Activated CD8-positive, alpha-beta memory T cell treated with anti-CD3 and anti-CD28 coated beads, Interleukin-2, amount 50 U/mL, for 24 hours (primary cell): Measurements from ENCODE around the gene LMNA.
"Not testable (repeated sequence)": the region's sequence is repeated elsewhere in the genome, so short reads cannot be mapped to it uniquely, and the experiment has no call there.

Experiments
- DNase-seq: peaks from one replicate; pipeline ENCODE4 v3.0.0-alpha.2; 2020; ENCODE audit errors: extremely low read depth

The LMNA gene

DNA sequence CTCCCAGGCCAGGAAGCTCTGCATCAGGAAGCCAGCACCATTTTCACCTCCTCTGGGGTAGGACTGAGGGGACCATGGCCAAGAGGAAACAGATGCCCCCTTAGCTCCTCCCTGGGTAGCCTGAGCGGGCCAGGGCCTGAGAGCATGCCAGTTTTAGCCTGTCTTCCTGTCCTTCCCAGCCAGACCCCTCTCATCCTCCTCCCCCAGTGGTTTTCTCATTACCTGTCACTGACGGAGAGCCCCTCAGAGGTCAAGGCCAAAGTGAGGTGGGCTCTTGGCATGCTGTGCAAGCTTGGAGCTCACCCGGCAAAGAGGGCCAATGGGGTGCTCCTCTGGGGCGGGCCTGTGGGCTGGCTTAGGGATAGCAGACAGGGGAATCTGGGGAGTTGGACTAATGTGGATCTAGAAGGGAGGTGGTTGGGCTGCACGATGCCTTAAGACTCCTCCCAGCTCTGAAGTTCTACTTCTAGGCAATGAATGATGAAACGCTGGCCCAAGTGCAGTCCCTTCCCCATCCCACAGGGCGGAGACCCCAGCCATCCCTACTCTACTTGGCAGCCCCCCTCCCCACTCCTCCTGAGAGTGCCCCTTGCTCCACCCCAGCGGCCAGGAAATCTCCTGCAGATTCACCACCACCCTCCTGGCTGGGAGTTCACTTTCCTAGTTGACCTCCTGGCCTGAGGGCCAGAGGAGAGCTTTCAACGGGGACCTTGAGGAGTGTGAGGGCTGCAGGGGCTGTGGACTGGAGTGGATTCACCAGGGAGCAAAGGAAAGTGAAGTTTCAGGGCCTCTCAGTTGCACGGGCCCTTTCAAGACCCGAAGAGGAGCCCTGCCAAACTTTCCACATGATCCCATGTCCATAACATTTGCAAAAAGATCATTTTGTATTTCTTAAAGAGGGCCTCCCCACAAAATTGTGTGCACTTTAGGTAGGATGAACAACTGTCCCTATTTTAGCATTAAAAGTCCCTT, 9.4 kb upstream of the LMNA start:
- no peak for DNase-seq

- no peak for DNase-seq
Measured at GRCh38 chr1:156106624-156107488, 7.7 kb upstream of the LMNA start.

GRCh38 chr1:156108057-156108456, 6.5 kb upstream of the LMNA start:
- no peak for DNase-seq

DNA sequence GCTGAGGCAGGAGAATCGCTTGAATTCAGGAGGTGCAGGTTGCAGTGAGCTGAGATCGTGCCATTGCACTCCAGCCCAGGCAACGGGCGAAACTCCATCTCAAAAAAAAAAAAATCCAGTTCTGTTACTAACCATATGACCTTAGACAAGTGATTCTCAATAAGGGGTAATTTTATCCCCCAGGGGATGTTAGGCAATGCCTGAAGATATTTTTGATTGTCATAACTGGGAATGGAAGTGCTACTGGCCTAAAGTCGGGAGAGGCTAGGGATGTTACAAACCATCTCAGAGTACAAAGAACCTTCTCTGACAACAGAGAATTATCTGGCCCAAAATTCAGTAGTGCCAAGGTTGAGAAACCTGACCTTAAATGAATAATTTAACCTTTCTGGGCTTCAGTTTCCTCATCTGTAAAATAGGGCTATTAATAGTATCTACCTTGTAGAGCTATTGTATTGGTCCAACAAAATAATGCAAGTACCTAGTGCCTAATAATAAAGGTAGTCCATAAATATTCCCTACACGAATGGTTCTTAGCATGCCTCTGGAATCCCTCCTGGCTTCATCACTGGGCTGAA, 5.8 kb upstream of the LMNA start:
- no peak for DNase-seq

GRCh38 chr1:156110252-156110651, 4.3 kb upstream of the LMNA start:
- DNase-seq: no peak

DNA sequence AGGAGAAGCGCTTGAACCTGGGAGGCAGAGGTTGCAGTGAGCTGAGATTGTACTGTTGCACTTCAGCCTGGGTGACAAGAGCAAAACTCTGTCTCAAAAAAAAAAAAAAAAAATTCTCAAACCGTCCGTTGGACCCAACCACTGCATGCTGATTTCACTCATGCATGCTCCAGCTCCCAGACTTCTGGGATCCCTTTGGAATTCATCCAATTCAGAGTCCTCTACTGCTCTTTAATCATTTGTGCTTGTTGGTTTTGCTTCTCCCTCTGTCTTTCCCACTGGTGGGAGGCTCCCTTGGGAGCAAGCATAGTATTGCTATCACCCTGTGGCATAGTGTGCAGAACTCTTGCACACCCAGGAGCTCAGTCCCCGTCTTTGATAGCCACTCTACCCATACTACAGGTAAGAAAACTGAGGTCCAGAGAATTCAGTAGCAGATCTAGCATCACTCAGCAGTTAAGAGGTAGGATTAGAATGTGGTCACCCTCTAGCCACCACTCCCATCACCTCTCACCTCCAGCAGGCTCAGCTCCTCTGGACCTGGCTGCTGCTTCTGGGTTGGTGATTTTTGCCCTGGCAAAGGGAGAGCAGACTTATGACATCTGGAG, 3.1 kb upstream of the LMNA start:
- DNase-seq: no peak

DNA sequence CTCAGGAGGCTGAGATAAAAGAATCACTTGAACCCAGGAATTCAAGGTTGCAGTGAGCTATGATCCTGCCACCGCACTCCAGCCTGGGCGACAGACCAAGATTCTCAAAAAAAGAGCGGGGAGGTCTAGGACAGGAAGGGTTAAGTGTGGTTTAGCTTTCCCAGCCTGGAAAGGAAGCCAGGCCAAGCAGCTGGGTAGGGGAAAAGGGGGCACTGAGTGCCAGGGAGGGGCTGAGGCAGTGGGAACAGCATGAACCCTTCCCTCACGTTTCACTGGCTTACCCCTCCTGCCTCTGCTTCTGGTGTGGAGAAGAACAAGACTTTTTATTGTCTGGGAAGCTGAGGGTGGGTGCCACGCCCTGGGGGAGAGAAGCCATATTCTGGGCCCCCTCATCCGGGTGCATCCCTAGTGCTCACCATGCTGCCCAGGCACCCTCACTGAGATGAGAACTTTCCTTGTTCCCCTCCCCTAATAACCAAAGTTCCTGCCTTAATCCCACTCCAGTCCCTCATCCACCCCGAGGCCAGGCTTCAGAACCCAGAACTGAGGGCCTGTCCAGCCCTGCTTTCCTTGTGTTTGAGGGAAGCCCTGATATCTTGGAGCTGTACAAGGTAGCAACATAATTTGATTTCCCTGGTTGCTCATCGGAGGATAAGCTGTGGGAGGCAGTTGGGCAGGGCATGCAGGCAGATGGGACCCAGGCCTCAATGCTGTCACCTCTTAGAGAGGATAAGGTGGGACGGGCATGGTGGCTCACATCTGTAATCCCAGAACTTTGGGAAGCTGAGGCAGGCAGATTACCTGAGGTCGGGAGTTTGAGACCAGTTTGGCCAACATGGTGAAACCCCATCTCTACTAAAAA, 2.0 kb upstream of the LMNA start:
- DNase-seq: no peak

- DNase-seq: no peak
Measured at GRCh38 chr1:156113282-156113950, 1.1 kb upstream of the LMNA start.

DNA sequence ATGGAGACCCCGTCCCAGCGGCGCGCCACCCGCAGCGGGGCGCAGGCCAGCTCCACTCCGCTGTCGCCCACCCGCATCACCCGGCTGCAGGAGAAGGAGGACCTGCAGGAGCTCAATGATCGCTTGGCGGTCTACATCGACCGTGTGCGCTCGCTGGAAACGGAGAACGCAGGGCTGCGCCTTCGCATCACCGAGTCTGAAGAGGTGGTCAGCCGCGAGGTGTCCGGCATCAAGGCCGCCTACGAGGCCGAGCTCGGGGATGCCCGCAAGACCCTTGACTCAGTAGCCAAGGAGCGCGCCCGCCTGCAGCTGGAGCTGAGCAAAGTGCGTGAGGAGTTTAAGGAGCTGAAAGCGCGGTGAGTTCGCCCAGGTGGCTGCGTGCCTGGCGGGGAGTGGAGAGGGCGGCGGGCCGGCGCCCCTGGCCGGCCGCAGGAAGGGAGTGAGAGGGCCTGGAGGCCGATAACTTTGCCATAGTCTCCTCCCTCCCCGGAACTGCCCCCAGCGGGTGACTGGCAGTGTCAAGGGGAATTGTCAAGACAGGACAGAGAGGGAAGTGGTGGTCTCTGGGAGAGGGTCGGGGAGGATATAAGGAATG, 505 bp downstream of the LMNA start:
- DNase-seq: no peak

DNA sequence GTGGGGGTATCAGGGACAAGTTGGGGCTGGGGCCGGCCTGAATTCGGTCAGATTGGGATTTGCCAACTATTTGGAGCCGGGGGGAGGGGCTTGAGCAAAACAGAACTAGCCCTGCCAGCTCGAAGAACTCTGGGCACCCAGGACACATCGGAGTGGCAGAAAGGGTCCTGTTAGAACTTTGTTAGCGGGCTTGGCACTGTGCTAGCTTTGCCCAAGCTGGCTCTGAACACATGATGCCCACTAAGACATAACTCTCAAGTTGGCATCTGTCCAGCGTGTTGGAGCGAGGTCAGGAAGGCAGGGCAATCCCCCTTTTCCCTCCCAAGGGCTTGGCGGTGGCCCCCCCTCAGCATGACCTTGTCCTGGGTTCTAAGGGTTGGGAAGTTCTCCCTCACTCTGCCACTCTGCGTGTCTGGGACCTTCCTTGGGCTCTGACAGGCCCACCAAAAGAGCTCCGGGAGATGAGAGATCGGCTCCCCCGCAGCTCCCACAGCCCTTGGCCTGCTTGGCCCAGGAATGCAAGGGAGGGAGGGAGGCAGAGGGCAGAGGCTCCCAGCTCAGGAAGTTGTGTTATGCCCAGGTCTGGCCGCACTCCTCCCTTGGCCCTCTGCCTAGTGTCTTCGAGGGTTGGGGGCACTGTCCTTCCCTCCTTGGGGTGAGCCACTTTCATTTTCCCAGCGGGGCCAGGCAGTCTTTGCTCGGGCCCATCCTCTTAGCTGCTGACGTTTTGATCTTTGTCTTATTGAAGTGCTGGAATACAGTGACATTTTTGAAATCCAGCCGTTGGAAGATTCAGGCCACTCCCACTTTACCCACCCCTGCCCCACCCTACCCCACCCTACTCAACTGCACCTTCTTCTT, 1.2 kb downstream of the LMNA start:
- no peak for DNase-seq

DNA sequence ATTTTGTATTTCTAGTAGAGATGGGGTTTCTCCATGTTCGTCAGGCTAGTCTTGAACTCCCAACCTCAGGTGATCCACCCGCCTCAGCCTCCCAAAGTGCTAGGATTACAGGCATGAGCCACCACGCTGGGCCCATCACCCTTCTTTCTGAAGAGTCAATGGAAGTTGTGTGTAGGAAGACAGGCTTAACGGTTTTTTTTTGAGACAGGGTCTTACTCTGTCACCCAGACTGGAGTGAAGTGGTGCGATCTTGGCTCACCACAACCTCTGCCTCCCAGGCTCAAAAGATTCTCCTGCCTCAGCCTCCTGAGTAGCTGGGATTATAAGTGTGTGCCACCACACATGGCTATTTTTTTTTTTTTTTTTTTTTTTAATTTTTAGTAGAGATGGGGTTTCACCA, 2.2 kb downstream of the LMNA start:
- DNase-seq: not testable (repeated sequence)

DNA sequence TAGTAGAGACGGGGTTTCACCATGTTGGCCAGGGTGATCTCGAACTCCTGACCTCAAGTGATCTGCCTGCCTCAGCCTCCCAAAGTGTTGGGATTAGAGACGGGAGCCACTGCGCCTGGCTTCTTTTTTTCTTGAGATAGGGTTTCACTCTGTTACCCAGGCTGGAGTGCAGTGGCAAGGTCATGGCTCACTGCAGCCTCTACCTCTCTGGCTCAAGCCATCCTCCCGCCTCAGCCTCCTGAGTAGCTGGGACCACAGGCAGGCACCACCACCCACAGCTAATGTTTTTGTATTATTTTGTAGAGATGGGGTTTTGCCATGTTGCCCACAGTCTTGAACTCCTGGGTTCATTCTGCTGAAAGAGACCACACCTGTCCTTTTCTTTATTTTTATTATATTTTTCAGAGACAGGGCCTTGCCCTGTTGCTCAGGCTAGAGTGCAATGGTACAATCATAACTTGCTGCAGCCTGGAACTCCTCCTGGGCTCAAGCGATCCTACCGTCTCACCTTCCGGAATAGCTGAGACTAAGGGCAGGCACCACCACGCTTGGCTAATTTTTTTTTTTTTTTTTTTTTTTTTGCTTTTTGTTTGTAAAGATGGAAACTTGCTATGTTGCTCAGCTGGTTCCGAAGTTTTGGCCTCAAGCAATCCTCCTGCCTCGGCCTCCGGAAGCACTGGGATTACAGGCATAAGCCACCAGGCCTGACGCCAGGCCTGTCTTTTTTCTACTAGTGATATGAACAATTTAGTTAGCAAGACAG, 3.1 kb downstream of the LMNA start:
- no peak for DNase-seq

DNA sequence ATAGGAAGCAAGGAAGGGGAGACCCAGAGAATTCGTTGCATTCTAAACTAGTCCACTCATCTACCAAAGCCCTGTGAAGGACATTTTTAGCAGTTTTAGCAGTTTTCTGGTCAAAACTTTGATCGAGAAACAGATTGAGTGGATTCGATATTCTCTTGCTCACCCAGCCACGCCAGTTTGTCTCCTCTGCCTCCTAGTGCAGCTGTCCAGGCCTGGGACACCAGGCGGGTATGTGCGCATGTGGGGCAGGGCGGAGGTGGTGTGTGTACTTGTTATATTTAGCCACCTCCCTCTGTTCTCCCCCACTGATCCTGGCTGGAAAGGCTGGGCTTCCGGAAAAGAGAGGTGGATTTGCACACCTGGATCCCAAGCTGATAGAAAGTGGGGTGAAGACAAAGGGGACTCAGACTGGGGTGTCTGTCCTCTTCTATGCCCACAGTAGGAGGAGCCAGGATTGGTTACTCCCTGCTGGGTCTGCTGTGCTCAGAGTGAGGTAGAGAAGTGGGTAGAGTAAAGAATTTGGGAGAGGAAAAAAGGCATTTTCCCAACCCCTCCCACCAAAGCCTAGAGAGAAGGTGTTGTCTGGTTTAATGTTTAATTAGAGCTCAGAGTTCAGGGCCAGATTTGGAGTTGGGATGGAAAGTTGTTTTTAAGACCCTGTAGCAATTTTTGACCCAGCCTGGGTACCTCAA, 3.8 kb downstream of the LMNA start:
- no peak for DNase-seq

DNA sequence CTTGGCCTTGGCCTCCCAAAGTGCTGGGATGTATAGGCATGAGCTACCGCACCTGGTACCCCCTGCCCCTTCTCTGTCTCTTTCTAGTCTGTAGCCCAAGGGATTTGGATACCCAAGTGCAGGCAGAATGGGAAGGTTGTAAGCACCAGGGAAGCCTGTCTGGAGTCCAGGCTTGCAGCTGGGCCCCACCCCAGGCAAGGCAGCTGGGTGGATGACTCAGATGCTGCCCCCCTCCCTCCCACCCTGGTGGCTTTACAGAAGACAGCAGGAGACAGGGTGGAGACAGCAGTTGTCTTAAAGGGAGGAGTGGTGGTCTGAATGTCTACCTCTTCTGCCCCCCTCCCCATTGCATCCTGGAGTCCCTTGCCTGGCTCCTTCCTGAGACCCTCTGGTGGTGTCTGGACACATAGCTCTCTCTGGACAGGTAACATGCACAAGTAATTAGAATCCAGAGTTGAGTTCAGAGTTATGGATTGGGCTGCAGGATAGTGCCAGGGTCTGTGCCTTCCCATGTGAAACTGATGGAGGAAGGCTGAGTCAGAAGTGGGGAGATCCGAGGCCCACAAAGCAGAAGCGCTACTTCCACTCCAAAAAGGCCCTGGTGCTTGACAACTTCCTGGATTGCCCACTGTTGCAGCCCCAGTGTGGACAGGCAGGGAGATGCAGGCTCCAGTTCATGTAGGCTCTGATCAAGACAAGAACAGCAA, 5.1 kb downstream of the LMNA start:
- DNase-seq: no peak

- no peak for DNase-seq
Measured at GRCh38 chr1:156120318-156120717, 5.8 kb downstream of the LMNA start.

GRCh38 chr1:156121005-156121404, 6.5 kb downstream of the LMNA start:
- not testable (repeated sequence) for DNase-seq

DNA sequence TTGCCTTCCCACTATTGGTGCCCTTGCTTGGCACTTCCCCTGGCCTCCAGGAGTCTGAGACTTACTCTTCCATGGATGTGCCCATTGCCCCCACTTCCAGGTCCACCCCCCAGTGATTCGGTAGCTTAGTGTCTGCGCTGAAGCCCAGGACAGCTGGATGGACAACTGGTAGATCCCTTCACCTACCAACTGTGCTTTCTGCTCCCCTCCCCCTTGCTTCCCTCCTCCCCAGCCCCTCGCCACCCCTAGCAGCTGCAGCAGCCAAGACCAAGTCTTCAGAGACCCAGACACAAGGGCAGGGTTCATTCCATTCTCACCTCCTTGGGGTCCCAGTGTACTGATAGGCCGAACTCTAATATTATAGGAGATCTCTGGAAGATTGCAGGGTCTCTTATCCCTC, 6.9 kb downstream of the LMNA start:
- DNase-seq: no peak
